HCT116 (cell line): ENCODE data around the gene RTN4IP1.

Experiments
- ELF1 ChIP-seq: IDR thresholded peaks from 2 replicates; pipeline ENCODE4 v1.6.1; 2012; ENCODE audit warnings: low read depth, borderline replicate concordance
- EZH2 ChIP-seq: fragments of 200-600 bp; sonication (generic); IDR thresholded peaks from 2 replicates; pipeline ENCODE4 v1.6.1; 2017; ENCODE audit warnings: antibody characterized with exemption, mixed run types
- FOSL1 ChIP-seq: IDR thresholded peaks from 2 replicates; pipeline ENCODE4 v1.6.1; 2012; ENCODE audit warnings: low read depth
- POLR2A ChIP-seq: IDR thresholded peaks from 2 replicates; pipeline ENCODE4 v1.7.0; 2011; ENCODE audit warnings: borderline replicate concordance; ENCODE audit not compliant: insufficient read depth, insufficient read length; ENCODE audit errors: extremely low read depth
- POLR2AphosphoS5 ChIP-seq: IDR thresholded peaks from 2 replicates; pipeline ENCODE4 v1.6.1; 2011; ENCODE audit warnings: mild to moderate bottlenecking, low read depth, low read length, moderate library complexity
- SIN3A ChIP-seq: IDR thresholded peaks from 2 replicates; pipeline ENCODE4 v1.6.1; 2012; ENCODE audit warnings: low read depth
- SP1 ChIP-seq: IDR thresholded peaks from 2 replicates; pipeline ENCODE4 v1.6.1; 2012; ENCODE audit warnings: low read depth
- SRF ChIP-seq: IDR thresholded peaks from 2 replicates; pipeline ENCODE4 v1.6.1; 2012; ENCODE audit warnings: low read depth
- TCF7L2 ChIP-seq: IDR thresholded peaks from 2 replicates; pipeline ENCODE4 v1.7.0; 2011; ENCODE audit warnings: borderline replicate concordance, inconsistent platforms; ENCODE audit not compliant: insufficient read depth, insufficient read length; ENCODE audit errors: extremely low read depth
- ZFX ChIP-seq: fragments of 450-650 bp; IDR thresholded peaks from 2 replicates; pipeline ENCODE4 v1.6.1; 2017
- TF ChIP-seq, protein P1 (sequence below): IDR thresholded peaks from 2 replicates; pipeline ENCODE4 v1.6.1; 2012
- TF ChIP-seq, protein P2 (sequence below), 3 experiments: fragments of 200-600 bp in 1 of 3; sonication (generic) in 1 of 3; IDR thresholded peaks in 2 of 3; conservative IDR thresholded peaks in 1 of 3; 2 replicates each; pipeline ENCODE4 v1.5.1; 2012 to 2017; ENCODE audit warnings: low read depth in 2 of 3, low read length in 2 of 3, antibody characterized with exemption in 1 of 3, borderline replicate concordance in 1 of 3, control low read depth in 1 of 3, mild to moderate bottlenecking in 1 of 3, mixed read lengths in 1 of 3, mixed run types in 1 of 3, moderate library complexity in 1 of 3; ENCODE audit not compliant: insufficient read depth in 1 of 3
- TF ChIP-seq, protein P3 (sequence below): IDR thresholded peaks from 2 replicates; pipeline ENCODE4 v1.6.1; 2012
- TF ChIP-seq, protein P4 (sequence below): IDR thresholded peaks from 2 replicates; pipeline ENCODE4 v1.6.1; 2012; ENCODE audit warnings: low read depth

DNA sequence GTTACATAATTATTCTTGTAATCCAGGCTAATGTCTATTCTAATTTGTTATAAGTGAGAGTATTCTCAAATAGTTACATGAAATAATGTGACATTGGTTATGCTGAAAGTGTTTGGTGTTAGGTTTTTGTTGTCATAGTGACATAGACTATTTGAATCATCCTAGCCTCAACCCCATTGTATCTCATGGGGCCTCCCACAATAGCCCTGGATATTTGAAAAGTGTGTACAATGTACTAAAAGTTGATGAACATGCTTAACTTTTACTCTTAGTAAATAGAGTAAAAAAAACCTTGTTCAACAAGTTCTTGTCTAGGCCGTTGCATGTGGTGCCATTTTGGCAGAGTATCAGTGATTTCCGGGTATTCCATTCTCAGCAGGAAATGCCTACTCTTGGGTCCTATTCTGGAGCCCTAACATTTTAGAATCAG is 83.0 kb downstream of the RTN4IP1 start:
- TF ChIP-seq POLR2A = no peak
- no peak for TF ChIP-seq EZH2
- no peak for TF ChIP-seq FOSL1
- TF ChIP-seq, protein P1, sequence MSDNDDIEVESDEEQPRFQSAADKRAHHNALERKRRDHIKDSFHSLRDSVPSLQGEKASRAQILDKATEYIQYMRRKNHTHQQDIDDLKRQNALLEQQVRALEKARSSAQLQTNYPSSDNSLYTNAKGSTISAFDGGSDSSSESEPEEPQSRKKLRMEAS = 0 out of 2 replicates have a peak, but pooled peaks have one; percentile 19
- TF ChIP-seq, protein P2, sequence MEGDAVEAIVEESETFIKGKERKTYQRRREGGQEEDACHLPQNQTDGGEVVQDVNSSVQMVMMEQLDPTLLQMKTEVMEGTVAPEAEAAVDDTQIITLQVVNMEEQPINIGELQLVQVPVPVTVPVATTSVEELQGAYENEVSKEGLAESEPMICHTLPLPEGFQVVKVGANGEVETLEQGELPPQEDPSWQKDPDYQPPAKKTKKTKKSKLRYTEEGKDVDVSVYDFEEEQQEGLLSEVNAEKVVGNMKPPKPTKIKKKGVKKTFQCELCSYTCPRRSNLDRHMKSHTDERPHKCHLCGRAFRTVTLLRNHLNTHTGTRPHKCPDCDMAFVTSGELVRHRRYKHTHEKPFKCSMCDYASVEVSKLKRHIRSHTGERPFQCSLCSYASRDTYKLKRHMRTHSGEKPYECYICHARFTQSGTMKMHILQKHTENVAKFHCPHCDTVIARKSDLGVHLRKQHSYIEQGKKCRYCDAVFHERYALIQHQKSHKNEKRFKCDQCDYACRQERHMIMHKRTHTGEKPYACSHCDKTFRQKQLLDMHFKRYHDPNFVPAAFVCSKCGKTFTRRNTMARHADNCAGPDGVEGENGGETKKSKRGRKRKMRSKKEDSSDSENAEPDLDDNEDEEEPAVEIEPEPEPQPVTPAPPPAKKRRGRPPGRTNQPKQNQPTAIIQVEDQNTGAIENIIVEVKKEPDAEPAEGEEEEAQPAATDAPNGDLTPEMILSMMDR (IDR thresholded peaks at IDR 0.05 in 2 of 3, conservative IDR thresholded peaks at IDR 0.05 in 1 of 3; ENCODE audit: borderline replicate concordance in 1 of 3, insufficient read depth in 1 of 3, low read depth in 2 of 3, low read length in 2 of 3) = no peak
- TF ChIP-seq POLR2AphosphoS5 = no peak
- TF ChIP-seq SIN3A = no peak
- no peak for TF ChIP-seq ZFX
- TF ChIP-seq, protein P3, sequence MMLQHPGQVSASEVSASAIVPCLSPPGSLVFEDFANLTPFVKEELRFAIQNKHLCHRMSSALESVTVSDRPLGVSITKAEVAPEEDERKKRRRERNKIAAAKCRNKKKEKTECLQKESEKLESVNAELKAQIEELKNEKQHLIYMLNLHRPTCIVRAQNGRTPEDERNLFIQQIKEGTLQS = no peak
- TF ChIP-seq, protein P4, sequence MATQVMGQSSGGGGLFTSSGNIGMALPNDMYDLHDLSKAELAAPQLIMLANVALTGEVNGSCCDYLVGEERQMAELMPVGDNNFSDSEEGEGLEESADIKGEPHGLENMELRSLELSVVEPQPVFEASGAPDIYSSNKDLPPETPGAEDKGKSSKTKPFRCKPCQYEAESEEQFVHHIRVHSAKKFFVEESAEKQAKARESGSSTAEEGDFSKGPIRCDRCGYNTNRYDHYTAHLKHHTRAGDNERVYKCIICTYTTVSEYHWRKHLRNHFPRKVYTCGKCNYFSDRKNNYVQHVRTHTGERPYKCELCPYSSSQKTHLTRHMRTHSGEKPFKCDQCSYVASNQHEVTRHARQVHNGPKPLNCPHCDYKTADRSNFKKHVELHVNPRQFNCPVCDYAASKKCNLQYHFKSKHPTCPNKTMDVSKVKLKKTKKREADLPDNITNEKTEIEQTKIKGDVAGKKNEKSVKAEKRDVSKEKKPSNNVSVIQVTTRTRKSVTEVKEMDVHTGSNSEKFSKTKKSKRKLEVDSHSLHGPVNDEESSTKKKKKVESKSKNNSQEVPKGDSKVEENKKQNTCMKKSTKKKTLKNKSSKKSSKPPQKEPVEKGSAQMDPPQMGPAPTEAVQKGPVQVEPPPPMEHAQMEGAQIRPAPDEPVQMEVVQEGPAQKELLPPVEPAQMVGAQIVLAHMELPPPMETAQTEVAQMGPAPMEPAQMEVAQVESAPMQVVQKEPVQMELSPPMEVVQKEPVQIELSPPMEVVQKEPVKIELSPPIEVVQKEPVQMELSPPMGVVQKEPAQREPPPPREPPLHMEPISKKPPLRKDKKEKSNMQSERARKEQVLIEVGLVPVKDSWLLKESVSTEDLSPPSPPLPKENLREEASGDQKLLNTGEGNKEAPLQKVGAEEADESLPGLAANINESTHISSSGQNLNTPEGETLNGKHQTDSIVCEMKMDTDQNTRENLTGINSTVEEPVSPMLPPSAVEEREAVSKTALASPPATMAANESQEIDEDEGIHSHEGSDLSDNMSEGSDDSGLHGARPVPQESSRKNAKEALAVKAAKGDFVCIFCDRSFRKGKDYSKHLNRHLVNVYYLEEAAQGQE = no peak
- no peak; the same call in 1 of the 2 replicates for TF ChIP-seq SP1
- TF ChIP-seq TCF7L2 = no peak
- no peak for TF ChIP-seq SRF
- TF ChIP-seq ELF1 = peak; percentile 58
